OCI-LY7 (cell line): ENCODE measurements around the gene SMURF2. TPM values are rescaled to one million over a fixed set of nuclear protein-coding genes. Genes with fewer than 3 reads are reported as not detected.
A peak's percentile ranks its signal among the peaks of the same experiment; 100 is the strongest.

Experiments used
- BruUV-seq: library from RNA; stranded (reverse); fragments of 400-500 nt; replicated peaks from 2 replicates; lab custom pipeline; 2021; lab: Mats Ljungman, UMichigan
- CTCF ChIA-PET: fragments of 300-600 bp; sonication (Branson Sonifier 250); formaldehyde crosslinking; loops from one replicate; lab custom pipeline; 2022; ENCODE audit warnings: antibody characterized with exemption; ENCODE audit not compliant: unreplicated experiment; lab: Charles Lee
- POLR2A ChIA-PET: fragments of 300-600 bp; sonication (Branson Sonifier 250); formaldehyde crosslinking; loops from one replicate; lab custom pipeline; 2022; ENCODE audit warnings: antibody characterized with exemption; lab: Charles Lee
- DNase-seq: peaks from one replicate; pipeline ENCODE4 v3.0.0-alpha.2; 2015; ENCODE audit warnings: low spot score
- H2AFZ ChIP-seq: fragments of 200-600 bp; sonication (generic), shearing (Covaris generic); 2 replicates; pipeline ENCODE4 v1.6.1; 2014; ENCODE audit warnings: mild to moderate bottlenecking, antibody characterized with exemption, low read length, moderate library complexity
- H3K27ac ChIP-seq: fragments of 200-600 bp; sonication (generic); 2 replicates; pipeline ENCODE4 v1.5.1; 2014; ENCODE audit warnings: mixed run types, low read depth, mild to moderate bottlenecking, moderate library complexity, low read length, inconsistent platforms; ENCODE audit not compliant: poor library complexity, severe bottlenecking
- H3K36me3 ChIP-seq: fragments of 200-600 bp; sonication (generic); 2 replicates; pipeline ENCODE4 v1.6.1; 2014; ENCODE audit warnings: mild to moderate bottlenecking, antibody characterized with exemption, low read length, moderate library complexity, mixed read lengths; ENCODE audit not compliant: insufficient read depth
- H3K4me1 ChIP-seq: fragments of 200-600 bp; sonication (generic); 2 replicates; pipeline ENCODE4 v1.5.1; 2014; ENCODE audit warnings: mild to moderate bottlenecking, low read length; ENCODE audit not compliant: insufficient read depth, poor library complexity, severe bottlenecking
- H3K4me2 ChIP-seq: fragments of 200-600 bp; sonication (generic); 2 replicates; pipeline ENCODE4 v1.6.1; 2014; ENCODE audit warnings: mild to moderate bottlenecking, low read length
- H3K4me3 ChIP-seq: fragments of 200-600 bp; sonication (generic); 2 replicates; pipeline ENCODE4 v1.5.1; 2014; ENCODE audit warnings: mild to moderate bottlenecking, low read depth, low read length; ENCODE audit not compliant: poor library complexity, severe bottlenecking
- H3K79me2 ChIP-seq: fragments of 200-600 bp; sonication (generic); 2 replicates; pipeline ENCODE4 v1.6.1; 2016; ENCODE audit warnings: low read depth, mild to moderate bottlenecking, low read length, moderate library complexity, mixed read lengths; ENCODE audit not compliant: insufficient read depth
- H3K9me2 ChIP-seq: fragments of 200-600 bp; sonication (generic); 2 replicates; pipeline ENCODE4 v1.6.1; 2016; ENCODE audit warnings: mild to moderate bottlenecking, low read length, mixed read lengths; ENCODE audit not compliant: insufficient read depth
- H3K9me3 ChIP-seq: fragments of 200-600 bp; sonication (generic); 2 replicates; pipeline ENCODE4 v1.6.1; 2014; ENCODE audit warnings: mild to moderate bottlenecking, mixed run types, low read length, mixed read lengths
- H4K20me1 ChIP-seq: fragments of 200-600 bp; sonication (generic); 2 replicates; pipeline ENCODE4 v1.6.1; 2014; ENCODE audit warnings: mild to moderate bottlenecking, antibody characterized with exemption, low read length, moderate library complexity, mixed read lengths; ENCODE audit not compliant: insufficient read depth
- CTCF ChIP-seq: fragments of 200-600 bp; sonication (generic); conservative IDR thresholded peaks from 2 replicates; pipeline ENCODE4 v1.5.1; 2014; ENCODE audit warnings: mild to moderate bottlenecking, antibody characterized with exemption, low read length, moderate library complexity, mixed read lengths
- EZH2phosphoT487 ChIP-seq: fragments of 200-600 bp; sonication (generic); IDR thresholded peaks from 2 replicates; pipeline ENCODE4 v1.6.1; 2018; ENCODE audit warnings: low read depth, borderline replicate concordance, mild to moderate bottlenecking, mixed run types, antibody characterized with exemption, low read length, moderate library complexity, mixed read lengths
- intact Hi-C: fragments of 100-400 bp; cut with micrococcal nuclease; formaldehyde crosslinking; loops from one replicate; pipeline ENCODE4 v1.10.0; 2022; ENCODE audit not compliant: unreplicated experiment
- total RNA-seq, 2 experiments: library from RNA; depleted of rRNA in 1 of 2; stranded (reverse); fragments of >200 nt in 1 of 2; shearing (Covaris generic) in 1 of 2; gene quantifications; 2 replicates each; pipeline ENCODE4 v1.2.3, GENCODE V29; 2014 to 2022

Gene SMURF2
- total RNA-seq, 2 experiments from 2014 or later = 15.6 to 20.8 TPM

GRCh38 chr17:64504769-64505339, 157.3 kb downstream of the SMURF2 start:
- H3K27ac ChIP-seq = peak overlapping the region; percentile 90
- no peak overlapping the region for H2AFZ ChIP-seq
- no peaks in the 10 kb centered on the region for H3K9me3 ChIP-seq
- peaks cover 92% of the 10 kb centered on the region for H3K79me2 ChIP-seq
- no peaks in the 10 kb centered on the region for H3K9me2 ChIP-seq
- H3K36me3 ChIP-seq = peaks cover 81% of the 10 kb centered on the region
- peaks cover 53% of the 10 kb centered on the region for H3K4me1 ChIP-seq
- intact Hi-C loops = no loop called here
- H3K4me2 ChIP-seq = peak overlapping the region; percentile 96
- ChIA-PET POLR2A (interaction anchor here (0.6 to 1.6 kb wide), 8 partner anchors 8 to 572 kb away, joined by 3 to 17 read pairs (median 4); partner anchors contain the start of genes MILR1 and POLG2), CTCF (no interaction called here)
- TF ChIP-seq EZH2phosphoT487 (no peak), CTCF (no peak)
- DNase-seq = no peak
- H4K20me1 ChIP-seq = peaks cover 50% of the 10 kb centered on the region
- no TSS peak for BruUV-seq
- H3K4me3 ChIP-seq = peak overlapping the region; percentile 100

GRCh38 chr17:64503821-64504768, 158.0 kb downstream of the SMURF2 start:
- POLR2A ChIA-PET = interaction anchor here (0.7 to 1.6 kb wide), 2 partner anchors 9 to 12 kb away, joined by 3 to 5 read pairs; no protein-coding TSS in a partner anchor
- Histone ChIP-seq H3K27ac (peak overlapping the region; percentile 90), H3K9me3 (no peaks in the 10 kb centered on the region), H3K36me3 (peaks cover 81% of the 10 kb centered on the region), H3K4me3 (peak overlapping the region; percentile 100), H3K9me2 (no peaks in the 10 kb centered on the region), H2AFZ (no peak overlapping the region), H3K79me2 (peaks cover 92% of the 10 kb centered on the region), H3K4me1 (peaks cover 61% of the 10 kb centered on the region), H3K4me2 (peak overlapping the region; percentile 96), H4K20me1 (peaks cover 54% of the 10 kb centered on the region)
- BruUV-seq = no TSS peak
- CTCF ChIA-PET = no interaction called here
- TF ChIP-seq EZH2phosphoT487 = no peak
- TF ChIP-seq CTCF = no peak
- intact Hi-C loops = no loop called here
- no peak for DNase-seq
